A549 (cell line): ENCODE measurements around the gene TSSC4. TPM values are rescaled to one million over a fixed set of nuclear protein-coding genes. Genes with fewer than 3 reads are reported as not detected.

Experiments
- ATAC-seq, 2 experiments: fragments of 200-7000 bp in 1 of 2; fragments of >200 bp in 1 of 2; cut with Nextera tagmentation in 1 of 2; cut with Tn5 transposase in 1 of 2; 3 replicates each; pipeline versions ENCODE4 v1.8.0 to v1.9.1; 2018 to 2020; ENCODE audit warnings: mild to moderate bottlenecking in 1 of 2, moderate library complexity in 1 of 2
- CTCF ChIA-PET: fragments of 300-600 bp; sonication (Branson Sonifier 250); formaldehyde crosslinking; extraction: SDS; loops from one replicate; lab custom pipeline; 2021; ENCODE audit warnings: antibody characterized with exemption, inconsistent platforms; lab: Yijun Ruan, JAX
- POLR2A ChIA-PET: fragments of 350-600 bp; formaldehyde crosslinking; extraction: SDS; loops from one replicate; lab custom pipeline; 2021; ENCODE audit warnings: antibody characterized with exemption, inconsistent platforms; lab: Yijun Ruan, JAX
- DNase-seq, 2 experiments: peaks; one replicate each; pipeline versions ENCODE4 v3.0.0 to v3.0.0-alpha.2; 2011 to 2016; ENCODE audit warnings: low read depth in 1 of 2, low spot score in 1 of 2
- FAIRE-seq: peaks from 2 replicates; lab custom pipeline; 2011; peaks lifted over from hg19 to GRCh38; lab: Jason Lieb, UNC
- H3K27ac ChIP-seq, 2 experiments: fragments of >200 bp; sonication (Bioruptor Twin); formaldehyde crosslinking; 3 replicates each; pipeline ENCODE4 v1.5.1; 2016 to 2017
- H3K4me1 ChIP-seq: fragments of >200 bp; sonication (Bioruptor Twin); formaldehyde crosslinking; 3 replicates; pipeline ENCODE4 v1.6.1; 2016
- H3K4me2 ChIP-seq: fragments of >200 bp; sonication (Bioruptor Twin); formaldehyde crosslinking; 3 replicates; pipeline ENCODE4 v1.6.1; 2016
- H3K4me3 ChIP-seq: fragments of >200 bp; sonication (Bioruptor Twin); formaldehyde crosslinking; 3 replicates; pipeline ENCODE4 v1.5.1; 2016
- H3K9me3 ChIP-seq: fragments of >200 bp; sonication (Bioruptor Twin); formaldehyde crosslinking; 3 replicates; pipeline ENCODE4 v1.6.1; 2016
- CBX2 ChIP-seq: fragments of 200-600 bp; sonication (generic); IDR thresholded peaks from 2 replicates; pipeline ENCODE4 v1.6.1; 2016; ENCODE audit warnings: low read depth, mild to moderate bottlenecking, borderline replicate concordance
- CHD2 ChIP-seq: fragments of 150-350 bp; IDR thresholded peaks from 2 replicates; pipeline ENCODE4 v1.6.1; 2014; ENCODE audit warnings: low read length; ENCODE audit not compliant: partially characterized antibody
- ESRRA ChIP-seq: fragments of 150-350 bp; IDR thresholded peaks from 2 replicates; pipeline ENCODE4 v1.6.1; 2014; ENCODE audit warnings: mild to moderate bottlenecking, low read length, borderline replicate concordance
- FOXS1 ChIP-seq: fragments of 250-450 bp; sonication (Bioruptor Pico); IDR thresholded peaks from 2 replicates; pipeline ENCODE4 v1.5.0; 2020; ENCODE audit warnings: mild to moderate bottlenecking, moderate library complexity
- GATA3 ChIP-seq: IDR thresholded peaks from 2 replicates; pipeline ENCODE4 v1.6.1; 2012; ENCODE audit warnings: borderline replicate concordance
- HEYL ChIP-seq: fragments of 250-450 bp; sonication (Bioruptor Pico); IDR thresholded peaks from 2 replicates; pipeline ENCODE4 v1.8.0; 2021; ENCODE audit warnings: mild to moderate bottlenecking, moderate library complexity
- HOXB13 ChIP-seq: fragments of 250-450 bp; sonication (Bioruptor Pico); IDR thresholded peaks from 2 replicates; pipeline ENCODE4 v1.5.0; 2020; ENCODE audit warnings: low read depth, mild to moderate bottlenecking, moderate library complexity
- MAFK ChIP-seq: fragments of 450-650 bp; IDR thresholded peaks from 2 replicates; pipeline ENCODE4 v1.6.1; 2014; ENCODE audit not compliant: partially characterized antibody
- MYC ChIP-seq: IDR thresholded peaks from 2 replicates; pipeline ENCODE4 v1.6.1; 2012; ENCODE audit warnings: mild to moderate bottlenecking, inconsistent platforms, low read length, improper control_type of control experiment, borderline replicate concordance
- NPAS2 ChIP-seq: fragments of 250-450 bp; sonication (Bioruptor Pico); IDR thresholded peaks from 2 replicates; pipeline ENCODE4 v1.8.0; 2022; ENCODE audit warnings: mild to moderate bottlenecking, moderate library complexity, borderline replicate concordance
- NR3C1 ChIP-seq: fragments of >200 bp; sonication (Bioruptor Twin); formaldehyde crosslinking; IDR thresholded peaks from 3 replicates; pipeline ENCODE4 v1.6.1; 2017
- RAD21 ChIP-seq, 2 experiments: fragments of >200 bp in 1 of 2; sonication (Bioruptor Twin) in 1 of 2; formaldehyde crosslinking in 1 of 2; IDR thresholded peaks in 1 of 2; conservative IDR thresholded peaks in 1 of 2; 2 replicates in 1 of 2; 3 replicates in 1 of 2; pipeline ENCODE4 v1.6.1; 2012 to 2018; ENCODE audit warnings: inconsistent platforms in 1 of 2
- RCOR1 ChIP-seq: fragments of 150-350 bp; IDR thresholded peaks from 2 replicates; pipeline ENCODE4 v1.6.1; 2014; ENCODE audit warnings: antibody characterized with exemption, low read length, low read depth
- SREBF2 ChIP-seq: fragments of 450-650 bp; IDR thresholded peaks from 2 replicates; pipeline ENCODE4 v1.6.1; 2014; ENCODE audit warnings: mild to moderate bottlenecking, moderate library complexity
- ZFP36 ChIP-seq: fragments of 450-650 bp; IDR thresholded peaks from 2 replicates; pipeline ENCODE4 v1.6.1; 2014; ENCODE audit warnings: borderline replicate concordance; ENCODE audit not compliant: partially characterized antibody
- WGBS: methylation state at CpG from one replicate; pipeline ENCODE4 v1.1.6; 2017; ENCODE audit errors: missing lambda C conversion rate; 5-methylcytosine and 5-hydroxymethylcytosine counted together
- polyA plus RNA-seq, 4 experiments: library from polyadenylated mRNA; depleted of rRNA in 3 of 4; stranded (reverse); fragments of >200 nt; fragmentation: RNase III in 1 of 4; extraction: RNeasy Plus Mini Kit Qiagen cat#74134 plus additional on column Dnase treatment in 1 of 4; gene quantifications; 2 replicates in 3 of 4; 3 replicates in 1 of 4; pipeline ENCODE4 v1.2.3, GENCODE V29; 2011 to 2017
- TF ChIP-seq, protein P1 (sequence below): fragments of 250-450 bp; sonication (Bioruptor Pico); IDR thresholded peaks from 2 replicates; pipeline ENCODE4 v1.5.0; 2020; ENCODE audit warnings: low read depth, mild to moderate bottlenecking, moderate library complexity
- TF ChIP-seq, protein P2 (sequence below): fragments of 200-600 bp; sonication (generic); IDR thresholded peaks from 2 replicates; pipeline ENCODE4 v1.6.1; 2016; ENCODE audit warnings: antibody characterized with exemption, mild to moderate bottlenecking, moderate library complexity
- TF ChIP-seq, protein P3 (sequence below): fragments of 250-450 bp; sonication (Bioruptor Pico); IDR thresholded peaks from 2 replicates; pipeline ENCODE4 v1.5.0; 2021; ENCODE audit warnings: mild to moderate bottlenecking, moderate library complexity, borderline replicate concordance

TSSC4 gene
- polyA plus RNA-seq, 2 of the 4 experiments (the other 2 are of a cell fraction), result 21.8 to 45.5 TPM

DNA sequence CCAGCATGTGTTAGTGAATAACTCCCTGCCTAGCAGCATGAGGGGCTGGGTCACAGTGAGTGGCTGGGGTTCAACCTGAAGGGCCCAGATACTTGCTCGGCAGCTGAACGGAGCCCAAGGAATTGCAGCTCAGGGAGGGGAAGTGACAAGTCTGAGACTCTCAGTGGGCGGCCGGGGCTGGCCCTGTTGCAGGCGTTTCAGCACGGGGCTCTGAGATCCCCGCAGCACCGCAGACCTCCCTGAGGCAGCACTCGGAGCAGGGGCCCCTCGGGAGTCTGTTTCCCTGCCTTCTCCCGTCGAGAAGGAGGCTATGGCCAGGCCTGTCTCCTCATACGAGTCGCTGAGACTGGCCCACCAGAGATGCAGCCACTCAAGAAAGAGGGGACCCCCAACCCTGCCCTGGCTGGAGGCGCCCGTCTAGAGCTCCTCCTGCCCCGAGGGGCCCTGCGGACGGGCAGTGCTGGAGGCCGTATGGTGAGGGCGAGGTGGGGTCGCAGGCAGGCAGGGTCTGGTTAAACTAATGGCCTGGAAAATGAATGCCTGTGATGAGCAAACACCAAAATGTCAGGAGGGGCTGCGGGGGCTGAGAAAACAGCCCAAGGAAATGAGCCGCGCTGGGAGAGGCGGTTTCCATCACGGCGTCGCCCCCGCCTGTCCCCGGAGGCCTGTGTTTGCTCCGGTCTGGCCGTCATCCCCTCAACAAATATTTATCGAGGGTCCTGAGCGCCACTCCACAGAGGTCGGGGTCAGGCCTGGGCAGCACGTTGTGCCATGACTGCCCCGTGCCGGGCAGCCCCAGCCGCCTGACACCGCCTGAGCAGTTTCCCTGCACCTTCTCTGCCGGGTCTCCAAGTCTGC is 9.3 kb downstream of the TSSC4 start:
- CTCF ChIA-PET, result interaction anchor here (1.2 to 31.0 kb wide), 8 partner anchors 10 to 224 kb away, joined by 3 to 903 read pairs (median 8); partner anchors contain the start of genes C11orf21, TSPAN32 and TSSC4
- POLR2A ChIA-PET, result no interaction called here
- FAIRE-seq, result no peak

DNA sequence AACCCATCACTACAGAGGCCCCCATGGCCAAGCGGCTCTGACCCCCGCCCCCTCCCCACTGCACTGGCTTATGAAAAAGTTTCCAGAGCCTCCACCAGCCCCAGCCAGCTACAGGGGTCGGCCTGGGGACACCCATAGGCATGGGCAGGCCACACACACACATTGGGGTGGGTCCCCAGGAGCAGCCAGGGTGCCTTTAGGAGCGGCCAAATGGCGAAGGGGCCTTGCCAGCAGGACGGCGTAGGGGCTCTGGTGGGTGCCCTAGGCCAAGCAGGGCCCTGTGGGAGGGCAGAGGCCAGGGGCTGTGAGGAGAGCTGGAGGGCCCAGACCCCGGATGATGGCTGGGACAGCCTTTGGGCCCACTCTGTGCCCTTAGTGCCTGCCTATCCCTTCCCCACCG is 10.1 kb downstream of the TSSC4 start:
- ATAC-seq, result no peak
- no peak overlapping the region for H3K4me2 ChIP-seq
- TF ChIP-seq ESRRA (no peak), NR3C1 (no peak), SREBF2 (no peak), MAFK (no peak), MYC (no peak), GATA3 (no peak), RCOR1 (no peak), CHD2 (no peak), CBX2 (no peak)
- TF ChIP-seq, protein P1, sequence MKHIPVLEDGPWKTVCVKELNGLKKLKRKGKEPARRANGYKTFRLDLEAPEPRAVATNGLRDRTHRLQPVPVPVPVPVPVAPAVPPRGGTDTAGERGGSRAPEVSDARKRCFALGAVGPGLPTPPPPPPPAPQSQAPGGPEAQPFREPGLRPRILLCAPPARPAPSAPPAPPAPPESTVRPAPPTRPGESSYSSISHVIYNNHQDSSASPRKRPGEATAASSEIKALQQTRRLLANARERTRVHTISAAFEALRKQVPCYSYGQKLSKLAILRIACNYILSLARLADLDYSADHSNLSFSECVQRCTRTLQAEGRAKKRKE, result no peak
- TF ChIP-seq, protein P2, sequence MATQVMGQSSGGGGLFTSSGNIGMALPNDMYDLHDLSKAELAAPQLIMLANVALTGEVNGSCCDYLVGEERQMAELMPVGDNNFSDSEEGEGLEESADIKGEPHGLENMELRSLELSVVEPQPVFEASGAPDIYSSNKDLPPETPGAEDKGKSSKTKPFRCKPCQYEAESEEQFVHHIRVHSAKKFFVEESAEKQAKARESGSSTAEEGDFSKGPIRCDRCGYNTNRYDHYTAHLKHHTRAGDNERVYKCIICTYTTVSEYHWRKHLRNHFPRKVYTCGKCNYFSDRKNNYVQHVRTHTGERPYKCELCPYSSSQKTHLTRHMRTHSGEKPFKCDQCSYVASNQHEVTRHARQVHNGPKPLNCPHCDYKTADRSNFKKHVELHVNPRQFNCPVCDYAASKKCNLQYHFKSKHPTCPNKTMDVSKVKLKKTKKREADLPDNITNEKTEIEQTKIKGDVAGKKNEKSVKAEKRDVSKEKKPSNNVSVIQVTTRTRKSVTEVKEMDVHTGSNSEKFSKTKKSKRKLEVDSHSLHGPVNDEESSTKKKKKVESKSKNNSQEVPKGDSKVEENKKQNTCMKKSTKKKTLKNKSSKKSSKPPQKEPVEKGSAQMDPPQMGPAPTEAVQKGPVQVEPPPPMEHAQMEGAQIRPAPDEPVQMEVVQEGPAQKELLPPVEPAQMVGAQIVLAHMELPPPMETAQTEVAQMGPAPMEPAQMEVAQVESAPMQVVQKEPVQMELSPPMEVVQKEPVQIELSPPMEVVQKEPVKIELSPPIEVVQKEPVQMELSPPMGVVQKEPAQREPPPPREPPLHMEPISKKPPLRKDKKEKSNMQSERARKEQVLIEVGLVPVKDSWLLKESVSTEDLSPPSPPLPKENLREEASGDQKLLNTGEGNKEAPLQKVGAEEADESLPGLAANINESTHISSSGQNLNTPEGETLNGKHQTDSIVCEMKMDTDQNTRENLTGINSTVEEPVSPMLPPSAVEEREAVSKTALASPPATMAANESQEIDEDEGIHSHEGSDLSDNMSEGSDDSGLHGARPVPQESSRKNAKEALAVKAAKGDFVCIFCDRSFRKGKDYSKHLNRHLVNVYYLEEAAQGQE, result no peak
- TF ChIP-seq, all 56 proteins: peak for 0
- WGBS, result 49% methylated on average over 4 of the region's 9 CpGs
- FAIRE-seq (no peak), DNase-seq (no peak)
- Histone ChIP-seq H3K4me1 (no peaks in the 10 kb centered on the region), H3K27ac (no peak overlapping the region), H3K9me3 (no peaks in the 10 kb centered on the region), H3K4me3 (no peak overlapping the region)
- ChIA-PET POLR2A (no interaction called here), CTCF (interaction anchor here (0.5 to 31.0 kb wide), 6 partner anchors 10 to 479 kb away, joined by 3 to 903 read pairs (median 7); partner anchors contain the start of genes C11orf21 and TSPAN32)

More for the DNA sequence above, 9.3 kb downstream of the TSSC4 start:
- no peak for TF ChIP-seq FOXS1 (CRISPR knock-in tag)
- TF ChIP-seq RAD21 (conservative IDR thresholded peaks at IDR 0.05 in 1 of 2, IDR thresholded peaks at IDR 0.05 in 1 of 2), result no peak
- TF ChIP-seq, protein P3, sequence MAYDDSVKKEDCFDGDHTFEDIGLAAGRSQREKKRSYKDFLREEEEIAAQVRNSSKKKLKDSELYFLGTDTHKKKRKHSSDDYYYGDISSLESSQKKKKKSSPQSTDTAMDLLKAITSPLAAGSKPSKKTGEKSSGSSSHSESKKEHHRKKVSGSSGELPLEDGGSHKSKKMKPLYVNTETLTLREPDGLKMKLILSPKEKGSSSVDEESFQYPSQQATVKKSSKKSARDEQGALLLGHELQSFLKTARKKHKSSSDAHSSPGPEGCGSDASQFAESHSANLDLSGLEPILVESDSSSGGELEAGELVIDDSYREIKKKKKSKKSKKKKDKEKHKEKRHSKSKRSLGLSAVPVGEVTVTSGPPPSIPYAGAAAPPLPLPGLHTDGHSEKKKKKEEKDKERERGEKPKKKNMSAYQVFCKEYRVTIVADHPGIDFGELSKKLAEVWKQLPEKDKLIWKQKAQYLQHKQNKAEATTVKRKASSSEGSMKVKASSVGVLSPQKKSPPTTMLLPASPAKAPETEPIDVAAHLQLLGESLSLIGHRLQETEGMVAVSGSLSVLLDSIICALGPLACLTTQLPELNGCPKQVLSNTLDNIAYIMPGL (CRISPR knock-in tag), result no peak
- no peak for TF ChIP-seq HOXB13 (CRISPR knock-in tag)
- no peak for TF ChIP-seq HEYL (CRISPR knock-in tag)
- TF ChIP-seq NPAS2, result no peak
- no peak for TF ChIP-seq ZFP36
- TF ChIP-seq, all 56 proteins: peak for 0
- Histone ChIP-seq H3K4me3 (no peak overlapping the region), H3K4me1 (no peaks in the 10 kb centered on the region), H3K27ac (no peak overlapping the region), H3K9me3 (no peaks in the 10 kb centered on the region), H3K4me2 (no peak overlapping the region)
- DNase-seq (no peak), ATAC-seq (no peak)
- 65% methylated on average over 30 of the region's 42 CpGs for WGBS
